Measurements from ENCODE around the gene DAGLB.

The DAGLB gene

GRCh38 chr7:6360841-6361240 lies 86.9 kb downstream of the DAGLB start:
- TF ChIP-seq, protein P1, sequence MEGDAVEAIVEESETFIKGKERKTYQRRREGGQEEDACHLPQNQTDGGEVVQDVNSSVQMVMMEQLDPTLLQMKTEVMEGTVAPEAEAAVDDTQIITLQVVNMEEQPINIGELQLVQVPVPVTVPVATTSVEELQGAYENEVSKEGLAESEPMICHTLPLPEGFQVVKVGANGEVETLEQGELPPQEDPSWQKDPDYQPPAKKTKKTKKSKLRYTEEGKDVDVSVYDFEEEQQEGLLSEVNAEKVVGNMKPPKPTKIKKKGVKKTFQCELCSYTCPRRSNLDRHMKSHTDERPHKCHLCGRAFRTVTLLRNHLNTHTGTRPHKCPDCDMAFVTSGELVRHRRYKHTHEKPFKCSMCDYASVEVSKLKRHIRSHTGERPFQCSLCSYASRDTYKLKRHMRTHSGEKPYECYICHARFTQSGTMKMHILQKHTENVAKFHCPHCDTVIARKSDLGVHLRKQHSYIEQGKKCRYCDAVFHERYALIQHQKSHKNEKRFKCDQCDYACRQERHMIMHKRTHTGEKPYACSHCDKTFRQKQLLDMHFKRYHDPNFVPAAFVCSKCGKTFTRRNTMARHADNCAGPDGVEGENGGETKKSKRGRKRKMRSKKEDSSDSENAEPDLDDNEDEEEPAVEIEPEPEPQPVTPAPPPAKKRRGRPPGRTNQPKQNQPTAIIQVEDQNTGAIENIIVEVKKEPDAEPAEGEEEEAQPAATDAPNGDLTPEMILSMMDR (conservative IDR thresholded peaks at IDR 0.05; ENCODE audit: low read depth, low read length): no peak
- H3K4me3 ChIP-seq (ENCODE audit: low read length): no peak overlapping the region
- DNase-seq (ENCODE audit: low read depth): no peak

DNA sequence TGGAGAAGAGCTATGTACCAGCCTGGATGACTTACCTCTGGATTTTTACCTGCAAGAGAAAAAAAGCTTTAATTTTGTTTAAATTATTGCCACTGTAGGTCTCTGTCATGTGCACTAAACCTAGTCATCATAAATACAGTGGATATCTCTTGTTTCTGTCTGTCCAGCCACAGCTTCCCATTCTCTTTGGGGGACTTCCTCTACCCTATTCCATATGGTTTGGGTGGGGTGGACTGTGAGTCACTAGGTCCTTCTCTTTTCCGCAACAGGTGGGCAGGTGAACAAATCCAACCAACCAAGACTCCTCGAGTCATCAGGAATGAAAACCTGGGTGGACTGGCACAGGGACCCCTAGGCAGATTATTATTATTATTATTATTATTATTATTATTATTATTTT lies 88.0 kb downstream of the DAGLB start:
- no peak for DNase-seq (ENCODE audit: low read depth)
- TF ChIP-seq, protein P1 (conservative IDR thresholded peaks at IDR 0.05; ENCODE audit: low read depth, low read length): no peak
- H3K4me3 ChIP-seq (ENCODE audit: low read length): no peak overlapping the region
